Liver (tissue), 9 donors: Measurements from ENCODE around the gene CES1. TPM values are rescaled to one million over a fixed set of nuclear protein-coding genes. Genes with fewer than 3 reads are reported as not detected.
A peak's percentile ranks its signal among the peaks of the same experiment; 100 is the strongest.
"Not testable (repeated sequence)": the region's sequence is repeated elsewhere in the genome, so short reads cannot be mapped to it uniquely, and the experiment has no call there.

Experiments
- DNase-seq: peaks from one replicate; pipeline ENCODE4 v3.0.0-alpha.2; 2017; ENCODE audit warnings: low spot score
- H3K27ac ChIP-seq, 2 donors: one replicate each; pipeline ENCODE4 v1.7.0; 2013; ENCODE audit warnings: inconsistent platforms in 2 of 2, low read length in 2 of 2, control low read depth in 1 of 2, low read depth in 1 of 2, mild to moderate bottlenecking in 1 of 2
- H3K27me3 ChIP-seq, 4 donors: one replicate each; pipeline versions ENCODE4 v1.6.1 to v1.7.0; 2013; ENCODE audit warnings: low read length in 3 of 4, inconsistent platforms in 1 of 4, mild to moderate bottlenecking in 1 of 4, moderate library complexity in 1 of 4; ENCODE audit not compliant: control insufficient read depth in 4 of 4, insufficient read depth in 4 of 4
- H3K36me3 ChIP-seq, 4 donors: one replicate each; pipeline versions ENCODE4 v1.6.1 to v1.7.0; 2013; ENCODE audit warnings: low read length in 3 of 4, mild to moderate bottlenecking in 3 of 4, low read depth in 1 of 4, moderate library complexity in 1 of 4; ENCODE audit not compliant: control insufficient read depth in 4 of 4, insufficient read depth in 3 of 4
- H3K4me1 ChIP-seq, 4 donors: one replicate each; pipeline versions ENCODE4 v1.6.1 to v1.7.0; 2013; ENCODE audit warnings: low read length in 3 of 4, mild to moderate bottlenecking in 3 of 4, moderate library complexity in 1 of 4; ENCODE audit not compliant: control insufficient read depth in 4 of 4, insufficient read depth in 4 of 4
- H3K4me3 ChIP-seq, 3 donors: one replicate each; pipeline versions ENCODE4 v1.6.1 to v1.7.0; 2013; ENCODE audit warnings: low read length in 3 of 3, control low read depth in 1 of 3, low read depth in 1 of 3, mild to moderate bottlenecking in 1 of 3
- H3K9ac ChIP-seq, 2 donors: one replicate each; pipeline ENCODE4 v1.7.0; 2013; ENCODE audit warnings: low read length in 2 of 2, mild to moderate bottlenecking in 2 of 2, moderate library complexity in 2 of 2, control low read depth in 1 of 2, low read depth in 1 of 2
- H3K9me3 ChIP-seq, 4 donors: one replicate each; pipeline versions ENCODE4 v1.6.1 to v1.7.0; 2013; ENCODE audit warnings: low read length in 3 of 4; ENCODE audit not compliant: control insufficient read depth in 4 of 4
- ATF3 ChIP-seq: IDR thresholded peaks from 2 replicates; pipeline ENCODE4 v1.6.1; 2016; ENCODE audit warnings: antibody characterized with exemption
- FOXA2 ChIP-seq: IDR thresholded peaks from 2 replicates; pipeline ENCODE4 v1.6.1; 2016; ENCODE audit warnings: antibody characterized with exemption
- HNF4A ChIP-seq, 2 donors: conservative IDR thresholded peaks; 2 replicates each; pipeline ENCODE4 v1.6.1; 2016; ENCODE audit warnings: antibody characterized with exemption in 2 of 2, mild to moderate bottlenecking in 2 of 2
- JUND ChIP-seq, 2 donors: IDR thresholded peaks; 2 replicates each; pipeline ENCODE4 v1.6.1; 2016; ENCODE audit warnings: antibody characterized with exemption in 2 of 2
- MAX ChIP-seq: IDR thresholded peaks from 2 replicates; pipeline ENCODE4 v1.6.1; 2016; ENCODE audit warnings: antibody characterized with exemption
- REST ChIP-seq: IDR thresholded peaks from 2 replicates; pipeline ENCODE4 v1.6.1; 2016; ENCODE audit warnings: antibody characterized with exemption, mild to moderate bottlenecking
- RXRA ChIP-seq, 2 donors: IDR thresholded peaks; 2 replicates each; pipeline ENCODE4 v1.6.1; 2017 to 2018; ENCODE audit warnings: antibody characterized with exemption in 2 of 2, mild to moderate bottlenecking in 1 of 2
- SP1 ChIP-seq: IDR thresholded peaks from 2 replicates; pipeline ENCODE4 v1.6.1; 2018; ENCODE audit warnings: antibody characterized with exemption, mild to moderate bottlenecking
- YY1 ChIP-seq: IDR thresholded peaks from 2 replicates; pipeline ENCODE4 v1.6.1; 2016; ENCODE audit warnings: antibody characterized with exemption, mild to moderate bottlenecking
- ZBTB33 ChIP-seq: IDR thresholded peaks from 2 replicates; pipeline ENCODE4 v1.6.1; 2016; ENCODE audit warnings: antibody characterized with exemption
- WGBS: extraction: QIAGEN DNeasy Blood & Tissue Kit; methylation state at CpG from one replicate; pipeline ENCODE4 v1.1.7; 2013; 5-methylcytosine and 5-hydroxymethylcytosine counted together
- polyA plus RNA-seq, 2 donors: library from polyadenylated mRNA; stranded (reverse) in 1 of 2; unstranded in 1 of 2; fragments of 200-250 nt in 1 of 2; fragments of >200 nt in 1 of 2; fragmentation: Nextera tagmentation in 1 of 2; extraction: Ambion mirVana in 1 of 2; gene quantifications; one replicate each; pipeline versions ENCODE4 v1.2.1 to v1.2.3, GENCODE V29; 2013 to 2015
- total RNA-seq, 2 donors: library from RNA; depleted of rRNA; stranded (reverse); fragments of >200 nt; gene quantifications; one replicate each; pipeline ENCODE4 v1.2.3, GENCODE V29; 2014
- donor health status: healthy.
- donor health status: healthy.
- donor health status: healthy.
- donor health status: healthy.
- donor health status: healthy.

Gene CES1
- total and polyA plus RNA-seq, 4 donors: 8.4 to 1,773 (median 546) TPM

GRCh38 chr16:55760310-55761001 lies 72.4 kb downstream of the CES1 start:
- peaks cover 0 to 5% (median 2%) of the 10 kb centered on the region in 4 donors for H3K4me1 ChIP-seq
- no peaks in the 10 kb centered on the region for H3K36me3 ChIP-seq
- no peaks in the 10 kb centered on the region for H3K9me3 ChIP-seq
- DNase-seq: no peak
- peak overlapping the region in 2 of 3 donors; percentile 37 to 52 for H3K4me3 ChIP-seq
- peak in 1 of 2 donors; percentile 20 for TF ChIP-seq JUND (IDR thresholded peaks at IDR 0.05)
- TF ChIP-seq REST: peak; percentile 94
- no peak for TF ChIP-seq ZBTB33
- peak; percentile 24 for TF ChIP-seq MAX
- TF ChIP-seq HNF4A (conservative IDR thresholded peaks at IDR 0.05): peak in 1 of 2 donors; percentile 72
- TF ChIP-seq ATF3: no peak
- no peak for TF ChIP-seq YY1
- peak; percentile 11 for TF ChIP-seq FOXA2
- no peak for TF ChIP-seq SP1
- TF ChIP-seq RXRA (IDR thresholded peaks at IDR 0.05): peak in 1 of 2 donors; percentile 56
- H3K9ac ChIP-seq: no peak overlapping the region
- peak overlapping the region in 1 of 2 donors; percentile 19 for H3K27ac ChIP-seq
- H3K27me3 ChIP-seq: no peaks in the 10 kb centered on the region
- 17% methylated on average over 29 of the region's 30 CpGs for WGBS

- H3K9ac ChIP-seq, H3K27ac ChIP-seq, DNase-seq, H3K4me1 ChIP-seq, H3K36me3 ChIP-seq, H3K27me3 ChIP-seq, H3K4me3 ChIP-seq, H3K9me3 ChIP-seq: not testable (repeated sequence)
- 26% methylated on average over 3 of the region's 3 CpGs for WGBS
Observed at GRCh38 chr16:55759965-55760309, 73.0 kb downstream of the CES1 start.
